ENCODE measurements around the gene COL9A3.

- no peak for TF ChIP-seq CTCF (IDR thresholded peaks at IDR 0.05)
- TF ChIP-seq FOXP4 (CRISPR knock-in tag; IDR thresholded peaks at IDR 0.05), result no peak
- TF ChIP-seq SP1 (CRISPR knock-in tag; conservative IDR thresholded peaks at IDR 0.05), result no peak
- no peak for TF ChIP-seq CREB1 (CRISPR knock-in tag; IDR thresholded peaks at IDR 0.05)
- no peak for TF ChIP-seq TEAD4 (CRISPR knock-in tag; IDR thresholded peaks at IDR 0.05)
- TF ChIP-seq MAX (CRISPR knock-in tag; IDR thresholded peaks at IDR 0.05), result no peak
Measured at GRCh38 chr20:62817975-62818591, 1.2 kb downstream of the COL9A3 start.

Measured in WTC11 (cell line).